ENCODE measurements around the gene RGR.

RGR gene

GRCh38 chr10:84232376-84232775, 12.5 kb upstream of the RGR start:
- Histone ChIP-seq H3K79me1 (ENCODE audit: low read length) (no peaks in the 10 kb centered on the region), H3K79me2 (ENCODE audit: control insufficient read depth, insufficient read depth, low read length) (no peaks in the 10 kb centered on the region), H3K27me3 (ENCODE audit: insufficient read depth, low read length, poor library complexity) (no peaks in the 10 kb centered on the region), H2AK5ac (ENCODE audit: low read length) (no peak overlapping the region), H3K4me1 (ENCODE audit: control insufficient read depth, low read depth, low read length) (no peaks in the 10 kb centered on the region), H4K5ac (ENCODE audit: low read length) (no peak overlapping the region), H2BK120ac (ENCODE audit: low read depth, low read length) (no peak overlapping the region), H3K23ac (ENCODE audit: low read length) (no peak overlapping the region), H3K4me2 (ENCODE audit: low read length) (no peak overlapping the region), H3K36me3 (ENCODE audit: control insufficient read depth, insufficient read depth, low read length) (no peaks in the 10 kb centered on the region), H3K9ac (ENCODE audit: low read length) (no peak overlapping the region), H3K4ac (ENCODE audit: low read depth, low read length) (no peak overlapping the region), H3K4me3 (ENCODE audit: low read length) (no peak overlapping the region), H4K8ac (ENCODE audit: low read depth, low read length) (no peak overlapping the region), H2BK5ac (ENCODE audit: low read length) (no peak overlapping the region), H2BK15ac (replicated peaks; ENCODE audit: low read depth) (no peak overlapping the region), H3K56ac (ENCODE audit: low read length) (no peak overlapping the region), H3K18ac (ENCODE audit: low read length) (no peak overlapping the region), H3K27ac (ENCODE audit: low read depth, low read length) (no peak overlapping the region)
- DNase-seq: no peak
- WGBS (ENCODE audit: extremely low coverage, insufficient coverage, low lambda C conversion rate): no CpG with 5 or more reads among the region's 10 CpGs

- DNase-seq: no peak
- Histone ChIP-seq H3K27me3 (ENCODE audit: insufficient read depth, low read length, poor library complexity) (no peaks in the 10 kb centered on the region), H3K4me2 (ENCODE audit: low read length) (no peak overlapping the region), H3K36me3 (ENCODE audit: control insufficient read depth, insufficient read depth, low read length) (no peaks in the 10 kb centered on the region), H3K4me3 (ENCODE audit: low read length) (no peak overlapping the region), H2BK5ac (ENCODE audit: low read length) (no peak overlapping the region), H3K4ac (ENCODE audit: low read depth, low read length) (no peak overlapping the region), H3K18ac (ENCODE audit: low read length) (no peak overlapping the region), H3K56ac (ENCODE audit: low read length) (no peak overlapping the region), H3K9ac (ENCODE audit: low read length) (no peak overlapping the region), H3K23ac (ENCODE audit: low read length) (no peak overlapping the region), H3K79me2 (ENCODE audit: control insufficient read depth, insufficient read depth, low read length) (no peaks in the 10 kb centered on the region), H3K4me1 (ENCODE audit: control insufficient read depth, low read depth, low read length) (no peaks in the 10 kb centered on the region), H4K8ac (ENCODE audit: low read depth, low read length) (no peak overlapping the region), H2AK5ac (ENCODE audit: low read length) (no peak overlapping the region), H2BK15ac (replicated peaks; ENCODE audit: low read depth) (no peak overlapping the region), H4K5ac (ENCODE audit: low read length) (no peak overlapping the region), H3K27ac (ENCODE audit: low read depth, low read length) (no peak overlapping the region), H2BK120ac (ENCODE audit: low read depth, low read length) (no peak overlapping the region), H3K79me1 (ENCODE audit: low read length) (no peaks in the 10 kb centered on the region)
- no CpG with 5 or more reads among the region's 4 CpGs for WGBS (ENCODE audit: extremely low coverage, insufficient coverage, low lambda C conversion rate)
Measured at GRCh38 chr10:84233940-84234339, 10.9 kb upstream of the RGR start.

- Histone ChIP-seq H3K79me2 (ENCODE audit: control insufficient read depth, insufficient read depth, low read length) (no peaks in the 10 kb centered on the region), H3K27me3 (ENCODE audit: insufficient read depth, low read length, poor library complexity) (no peaks in the 10 kb centered on the region), H3K4me1 (ENCODE audit: control insufficient read depth, low read depth, low read length) (no peaks in the 10 kb centered on the region), H4K8ac (ENCODE audit: low read depth, low read length) (no peak overlapping the region), H3K4ac (ENCODE audit: low read depth, low read length) (no peak overlapping the region), H2AK5ac (ENCODE audit: low read length) (no peak overlapping the region), H3K27ac (ENCODE audit: low read depth, low read length) (no peak overlapping the region), H2BK120ac (ENCODE audit: low read depth, low read length) (no peak overlapping the region), H3K9ac (ENCODE audit: low read length) (no peak overlapping the region), H3K23ac (ENCODE audit: low read length) (no peak overlapping the region), H3K36me3 (ENCODE audit: control insufficient read depth, insufficient read depth, low read length) (no peaks in the 10 kb centered on the region), H2BK5ac (ENCODE audit: low read length) (no peak overlapping the region), H3K56ac (ENCODE audit: low read length) (no peak overlapping the region), H3K4me3 (ENCODE audit: low read length) (no peak overlapping the region), H4K5ac (ENCODE audit: low read length) (no peak overlapping the region), H3K4me2 (ENCODE audit: low read length) (no peak overlapping the region), H2BK15ac (replicated peaks; ENCODE audit: low read depth) (no peak overlapping the region), H3K79me1 (ENCODE audit: low read length) (no peaks in the 10 kb centered on the region), H3K18ac (ENCODE audit: low read length) (no peak overlapping the region)
- DNase-seq: no peak
- WGBS (ENCODE audit: extremely low coverage, insufficient coverage, low lambda C conversion rate): no CpG with 5 or more reads among the region's 4 CpGs
Measured at GRCh38 chr10:84234479-84234878, 10.4 kb upstream of the RGR start.

GRCh38 chr10:84235096-84235495, 9.8 kb upstream of the RGR start:
- H3K36me3 ChIP-seq (ENCODE audit: control insufficient read depth, insufficient read depth, low read length): no peaks in the 10 kb centered on the region
- H3K23ac ChIP-seq (ENCODE audit: low read length): no peak overlapping the region
- H3K79me1 ChIP-seq (ENCODE audit: low read length): no peaks in the 10 kb centered on the region
- no peak overlapping the region for H3K27ac ChIP-seq (ENCODE audit: low read depth, low read length)
- H2AK5ac ChIP-seq (ENCODE audit: low read length): no peak overlapping the region
- no peaks in the 10 kb centered on the region for H3K27me3 ChIP-seq (ENCODE audit: insufficient read depth, low read length, poor library complexity)
- H3K79me2 ChIP-seq (ENCODE audit: control insufficient read depth, insufficient read depth, low read length): no peaks in the 10 kb centered on the region
- H2BK120ac ChIP-seq (ENCODE audit: low read depth, low read length): no peak overlapping the region
- H3K4me3 ChIP-seq (ENCODE audit: low read length): no peak overlapping the region
- no peaks in the 10 kb centered on the region for H3K4me1 ChIP-seq (ENCODE audit: control insufficient read depth, low read depth, low read length)
- H2BK5ac ChIP-seq (ENCODE audit: low read length): no peak overlapping the region
- no peak overlapping the region for H2BK15ac ChIP-seq (replicated peaks; ENCODE audit: low read depth)
- no peak overlapping the region for H3K9ac ChIP-seq (ENCODE audit: low read length)
- H3K18ac ChIP-seq (ENCODE audit: low read length): no peak overlapping the region
- WGBS (ENCODE audit: extremely low coverage, insufficient coverage, low lambda C conversion rate): no CpG with 5 or more reads among the region's 4 CpGs
- H4K5ac ChIP-seq (ENCODE audit: low read length): no peak overlapping the region
- no peak overlapping the region for H3K4ac ChIP-seq (ENCODE audit: low read depth, low read length)
- H3K4me2 ChIP-seq (ENCODE audit: low read length): no peak overlapping the region
- H3K56ac ChIP-seq (ENCODE audit: low read length): no peak overlapping the region
- no peak for DNase-seq
- no peak overlapping the region for H4K8ac ChIP-seq (ENCODE audit: low read depth, low read length)

GRCh38 chr10:84236807-84237198, 8.1 kb upstream of the RGR start:
- Histone ChIP-seq H3K18ac (ENCODE audit: low read length) (no peak overlapping the region), H3K79me1 (ENCODE audit: low read length) (no peaks in the 10 kb centered on the region), H3K4me3 (ENCODE audit: low read length) (no peak overlapping the region), H4K8ac (ENCODE audit: low read depth, low read length) (no peak overlapping the region), H2BK120ac (ENCODE audit: low read depth, low read length) (no peak overlapping the region), H3K27me3 (ENCODE audit: insufficient read depth, low read length, poor library complexity) (no peaks in the 10 kb centered on the region), H3K4me2 (ENCODE audit: low read length) (no peak overlapping the region), H3K4ac (ENCODE audit: low read depth, low read length) (no peak overlapping the region), H2BK5ac (ENCODE audit: low read length) (no peak overlapping the region), H2BK15ac (replicated peaks; ENCODE audit: low read depth) (no peak overlapping the region), H3K79me2 (ENCODE audit: control insufficient read depth, insufficient read depth, low read length) (no peaks in the 10 kb centered on the region), H3K56ac (ENCODE audit: low read length) (no peak overlapping the region), H2AK5ac (ENCODE audit: low read length) (no peak overlapping the region), H3K36me3 (ENCODE audit: control insufficient read depth, insufficient read depth, low read length) (no peaks in the 10 kb centered on the region), H3K27ac (ENCODE audit: low read depth, low read length) (no peak overlapping the region), H3K9ac (ENCODE audit: low read length) (no peak overlapping the region), H3K4me1 (ENCODE audit: control insufficient read depth, low read depth, low read length) (no peaks in the 10 kb centered on the region), H4K5ac (ENCODE audit: low read length) (no peak overlapping the region), H3K23ac (ENCODE audit: low read length) (no peak overlapping the region)
- no CpG with 5 or more reads among the region's 6 CpGs for WGBS (ENCODE audit: extremely low coverage, insufficient coverage, low lambda C conversion rate)
- no peak for DNase-seq

GRCh38 chr10:84237199-84238051, 7.4 kb upstream of the RGR start:
- WGBS (ENCODE audit: extremely low coverage, insufficient coverage, low lambda C conversion rate): no CpG with 5 or more reads among the region's 52 CpGs
- H3K79me2 ChIP-seq (ENCODE audit: control insufficient read depth, insufficient read depth, low read length): no peaks in the 10 kb centered on the region
- DNase-seq: peak; percentile 72

More at GRCh38 chr10:84237199-84238051, 7.4 kb upstream of the RGR start:
- Histone ChIP-seq H3K4ac (ENCODE audit: low read depth, low read length) (no peak overlapping the region), H3K4me1 (ENCODE audit: control insufficient read depth, low read depth, low read length) (no peaks in the 10 kb centered on the region), H2AK5ac (ENCODE audit: low read length) (no peak overlapping the region), H2BK120ac (ENCODE audit: low read depth, low read length) (no peak overlapping the region), H3K79me1 (ENCODE audit: low read length) (no peaks in the 10 kb centered on the region), H3K27me3 (ENCODE audit: insufficient read depth, low read length, poor library complexity) (no peaks in the 10 kb centered on the region), H4K5ac (ENCODE audit: low read length) (no peak overlapping the region), H3K36me3 (ENCODE audit: control insufficient read depth, insufficient read depth, low read length) (no peaks in the 10 kb centered on the region), H3K4me3 (ENCODE audit: low read length) (no peak overlapping the region), H3K27ac (ENCODE audit: low read depth, low read length) (no peak overlapping the region), H4K8ac (ENCODE audit: low read depth, low read length) (no peak overlapping the region), H3K4me2 (ENCODE audit: low read length) (no peak overlapping the region), H3K23ac (ENCODE audit: low read length) (no peak overlapping the region), H3K18ac (ENCODE audit: low read length) (no peak overlapping the region), H3K56ac (ENCODE audit: low read length) (peak overlapping the region; percentile 50), H2BK15ac (replicated peaks; ENCODE audit: low read depth) (no peak overlapping the region), H3K9ac (ENCODE audit: low read length) (peak overlapping the region; percentile 19), H2BK5ac (ENCODE audit: low read length) (no peak overlapping the region)

Measured in mesendoderm (in vitro differentiated cells).